Activated naive CD4-positive, alpha-beta T cell (primary cell): ENCODE measurements around the gene NTN4.
"Not testable (repeated sequence)": the region's sequence is repeated elsewhere in the genome, so short reads cannot be mapped to it uniquely, and the experiment has no call there.

Source experiments
- DNase-seq, 4 experiments: peaks; one replicate each; lab custom pipeline; 2025; lab: John Stamatoyannopoulos, UW

The NTN4 gene

GRCh38 chr12:95710386-95710785, 80.2 kb downstream of the NTN4 start:
- no peak for DNase-seq

GRCh38 chr12:95709152-95709551, 81.4 kb downstream of the NTN4 start:
- DNase-seq, result no peak

GRCh38 chr12:95705143-95705542, 85.4 kb downstream of the NTN4 start:
- no peak for DNase-seq

- DNase-seq, result no peak
Measured at GRCh38 chr12:95703986-95704385, 86.6 kb downstream of the NTN4 start.

- DNase-seq, result no peak
Measured at GRCh38 chr12:95701722-95702418, 88.7 kb downstream of the NTN4 start.

GRCh38 chr12:95701275-95701674, 89.3 kb downstream of the NTN4 start:
- no peak for DNase-seq

- DNase-seq, result no peak
Measured at GRCh38 chr12:95700316-95700785, 90.2 kb downstream of the NTN4 start.

- no peak for DNase-seq
Measured at GRCh38 chr12:95699579-95699978, 91.0 kb downstream of the NTN4 start.

- DNase-seq, result no peak
Measured at GRCh38 chr12:95694136-95694535, 96.4 kb downstream of the NTN4 start.

GRCh38 chr12:95693689-95694088, 96.9 kb downstream of the NTN4 start:
- no peak for DNase-seq

- no peak for DNase-seq
Measured at GRCh38 chr12:95690861-95691635, 99.5 kb downstream of the NTN4 start.

GRCh38 chr12:95687937-95688336, 102.6 kb downstream of the NTN4 start:
- DNase-seq, result no peak

- no peak for DNase-seq
Measured at GRCh38 chr12:95683418-95683817, 107.1 kb downstream of the NTN4 start.

- no peak for DNase-seq
Measured at GRCh38 chr12:95681210-95681765, 109.3 kb downstream of the NTN4 start.

- no peak for DNase-seq
Measured at GRCh38 chr12:95678684-95679083, 111.9 kb downstream of the NTN4 start.

- not testable (repeated sequence) for DNase-seq
Measured at GRCh38 chr12:95677782-95678181, 112.8 kb downstream of the NTN4 start.

- DNase-seq, result no peak
Measured at GRCh38 chr12:95674631-95675030, 115.9 kb downstream of the NTN4 start.

- DNase-seq, result no peak
Measured at GRCh38 chr12:95674163-95674562, 116.4 kb downstream of the NTN4 start.

- DNase-seq, result no peak
Measured at GRCh38 chr12:95673576-95673975, 117.0 kb downstream of the NTN4 start.

- no peak for DNase-seq
Measured at GRCh38 chr12:95672166-95672565, 118.4 kb downstream of the NTN4 start.

- no peak for DNase-seq
Measured at GRCh38 chr12:95671265-95671664, 119.3 kb downstream of the NTN4 start.

- DNase-seq, result no peak
Measured at GRCh38 chr12:95663525-95663924, 127.0 kb downstream of the NTN4 start.

- DNase-seq, result no peak
Measured at GRCh38 chr12:95661360-95661759, 129.2 kb downstream of the NTN4 start.
